ENCODE measurements around the gene BRWD1. TPM values are rescaled to one million over a fixed set of nuclear protein-coding genes. Genes with fewer than 3 reads are reported as not detected.

Gene BRWD1
- total and polyA plus RNA-seq, 2 experiments from 2014 or later: 35.2 to 75.5 TPM

DNA sequence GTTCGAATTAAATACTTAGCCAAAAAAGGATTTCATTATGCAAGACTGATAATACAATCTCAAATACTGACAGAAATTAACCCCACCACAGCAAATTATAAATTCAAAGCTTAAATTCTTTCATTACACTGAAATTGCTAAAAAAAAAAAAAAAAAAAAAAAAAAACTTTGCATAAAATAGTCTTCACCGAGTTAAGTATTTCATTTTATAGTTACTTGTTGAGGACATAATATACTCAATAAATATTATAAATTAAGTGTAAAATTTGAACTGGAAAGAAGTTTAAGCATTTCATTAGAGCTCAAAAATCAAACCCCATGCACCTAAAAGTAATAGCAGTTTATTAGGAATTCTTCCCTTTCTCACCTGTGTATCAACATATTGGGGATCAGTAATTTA is 128.3 kb downstream of the BRWD1 start:
- H3K4me3 Mint-ChIP-seq: peak overlapping the region; percentile 97
- peak overlapping the region; percentile 80 for H3K4me2 ChIP-seq
- H3K27me3 ChIP-seq (ENCODE audit: insufficient read depth): no peaks in the 10 kb centered on the region
- no peaks in the 10 kb centered on the region for H3K36me3 ChIP-seq (ENCODE audit: insufficient read depth)
- no peak overlapping the region for H2AFZ ChIP-seq
- peaks cover 24% of the 10 kb centered on the region for H3K79me2 ChIP-seq (replicated peaks; ENCODE audit: insufficient read depth)
- no peak for DNase-seq (ENCODE audit: low spot score)
- no peak for ATAC-seq
- H3K27me3 Mint-ChIP-seq (ENCODE audit: insufficient read depth, low read depth, poor library complexity): peaks cover 8% of the 10 kb centered on the region
- H3K27ac ChIP-seq (ENCODE audit: low read depth): no peak overlapping the region
- H3K36me3 Mint-ChIP-seq (ENCODE audit: low read depth): peaks cover 10% of the 10 kb centered on the region
- H4K20me1 ChIP-seq (replicated peaks; ENCODE audit: insufficient read depth): peaks cover 8% of the 10 kb centered on the region
- no peak overlapping the region for H3K4me3 ChIP-seq
- no peak overlapping the region for H3K27ac Mint-ChIP-seq
- TF ChIP-seq ZNF114 (CRISPR knock-in tag; IDR thresholded peaks at IDR 0.05) (no peak), ZNF331 (CRISPR knock-in tag; IDR thresholded peaks at IDR 0.05; ENCODE audit: low read depth) (no peak), JUNB (IDR thresholded peaks at IDR 0.05; ENCODE audit: unreplicated experiment) (no peak), EZH2 (IDR thresholded peaks at IDR 0.05; ENCODE audit: low read depth, unreplicated experiment) (no peak), STAT1 (IDR thresholded peaks at IDR 0.05; ENCODE audit: unreplicated experiment) (no peak), CREB1 (CRISPR knock-in tag; IDR thresholded peaks at IDR 0.05; ENCODE audit: low read depth) (no peak), EZH2phosphoT487 (IDR thresholded peaks at IDR 0.05; ENCODE audit: unreplicated experiment) (no peak)
- TF ChIP-seq, protein P1, sequence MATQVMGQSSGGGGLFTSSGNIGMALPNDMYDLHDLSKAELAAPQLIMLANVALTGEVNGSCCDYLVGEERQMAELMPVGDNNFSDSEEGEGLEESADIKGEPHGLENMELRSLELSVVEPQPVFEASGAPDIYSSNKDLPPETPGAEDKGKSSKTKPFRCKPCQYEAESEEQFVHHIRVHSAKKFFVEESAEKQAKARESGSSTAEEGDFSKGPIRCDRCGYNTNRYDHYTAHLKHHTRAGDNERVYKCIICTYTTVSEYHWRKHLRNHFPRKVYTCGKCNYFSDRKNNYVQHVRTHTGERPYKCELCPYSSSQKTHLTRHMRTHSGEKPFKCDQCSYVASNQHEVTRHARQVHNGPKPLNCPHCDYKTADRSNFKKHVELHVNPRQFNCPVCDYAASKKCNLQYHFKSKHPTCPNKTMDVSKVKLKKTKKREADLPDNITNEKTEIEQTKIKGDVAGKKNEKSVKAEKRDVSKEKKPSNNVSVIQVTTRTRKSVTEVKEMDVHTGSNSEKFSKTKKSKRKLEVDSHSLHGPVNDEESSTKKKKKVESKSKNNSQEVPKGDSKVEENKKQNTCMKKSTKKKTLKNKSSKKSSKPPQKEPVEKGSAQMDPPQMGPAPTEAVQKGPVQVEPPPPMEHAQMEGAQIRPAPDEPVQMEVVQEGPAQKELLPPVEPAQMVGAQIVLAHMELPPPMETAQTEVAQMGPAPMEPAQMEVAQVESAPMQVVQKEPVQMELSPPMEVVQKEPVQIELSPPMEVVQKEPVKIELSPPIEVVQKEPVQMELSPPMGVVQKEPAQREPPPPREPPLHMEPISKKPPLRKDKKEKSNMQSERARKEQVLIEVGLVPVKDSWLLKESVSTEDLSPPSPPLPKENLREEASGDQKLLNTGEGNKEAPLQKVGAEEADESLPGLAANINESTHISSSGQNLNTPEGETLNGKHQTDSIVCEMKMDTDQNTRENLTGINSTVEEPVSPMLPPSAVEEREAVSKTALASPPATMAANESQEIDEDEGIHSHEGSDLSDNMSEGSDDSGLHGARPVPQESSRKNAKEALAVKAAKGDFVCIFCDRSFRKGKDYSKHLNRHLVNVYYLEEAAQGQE (IDR thresholded peaks at IDR 0.05; ENCODE audit: unreplicated experiment): no peak
- TF ChIP-seq, protein P2, sequence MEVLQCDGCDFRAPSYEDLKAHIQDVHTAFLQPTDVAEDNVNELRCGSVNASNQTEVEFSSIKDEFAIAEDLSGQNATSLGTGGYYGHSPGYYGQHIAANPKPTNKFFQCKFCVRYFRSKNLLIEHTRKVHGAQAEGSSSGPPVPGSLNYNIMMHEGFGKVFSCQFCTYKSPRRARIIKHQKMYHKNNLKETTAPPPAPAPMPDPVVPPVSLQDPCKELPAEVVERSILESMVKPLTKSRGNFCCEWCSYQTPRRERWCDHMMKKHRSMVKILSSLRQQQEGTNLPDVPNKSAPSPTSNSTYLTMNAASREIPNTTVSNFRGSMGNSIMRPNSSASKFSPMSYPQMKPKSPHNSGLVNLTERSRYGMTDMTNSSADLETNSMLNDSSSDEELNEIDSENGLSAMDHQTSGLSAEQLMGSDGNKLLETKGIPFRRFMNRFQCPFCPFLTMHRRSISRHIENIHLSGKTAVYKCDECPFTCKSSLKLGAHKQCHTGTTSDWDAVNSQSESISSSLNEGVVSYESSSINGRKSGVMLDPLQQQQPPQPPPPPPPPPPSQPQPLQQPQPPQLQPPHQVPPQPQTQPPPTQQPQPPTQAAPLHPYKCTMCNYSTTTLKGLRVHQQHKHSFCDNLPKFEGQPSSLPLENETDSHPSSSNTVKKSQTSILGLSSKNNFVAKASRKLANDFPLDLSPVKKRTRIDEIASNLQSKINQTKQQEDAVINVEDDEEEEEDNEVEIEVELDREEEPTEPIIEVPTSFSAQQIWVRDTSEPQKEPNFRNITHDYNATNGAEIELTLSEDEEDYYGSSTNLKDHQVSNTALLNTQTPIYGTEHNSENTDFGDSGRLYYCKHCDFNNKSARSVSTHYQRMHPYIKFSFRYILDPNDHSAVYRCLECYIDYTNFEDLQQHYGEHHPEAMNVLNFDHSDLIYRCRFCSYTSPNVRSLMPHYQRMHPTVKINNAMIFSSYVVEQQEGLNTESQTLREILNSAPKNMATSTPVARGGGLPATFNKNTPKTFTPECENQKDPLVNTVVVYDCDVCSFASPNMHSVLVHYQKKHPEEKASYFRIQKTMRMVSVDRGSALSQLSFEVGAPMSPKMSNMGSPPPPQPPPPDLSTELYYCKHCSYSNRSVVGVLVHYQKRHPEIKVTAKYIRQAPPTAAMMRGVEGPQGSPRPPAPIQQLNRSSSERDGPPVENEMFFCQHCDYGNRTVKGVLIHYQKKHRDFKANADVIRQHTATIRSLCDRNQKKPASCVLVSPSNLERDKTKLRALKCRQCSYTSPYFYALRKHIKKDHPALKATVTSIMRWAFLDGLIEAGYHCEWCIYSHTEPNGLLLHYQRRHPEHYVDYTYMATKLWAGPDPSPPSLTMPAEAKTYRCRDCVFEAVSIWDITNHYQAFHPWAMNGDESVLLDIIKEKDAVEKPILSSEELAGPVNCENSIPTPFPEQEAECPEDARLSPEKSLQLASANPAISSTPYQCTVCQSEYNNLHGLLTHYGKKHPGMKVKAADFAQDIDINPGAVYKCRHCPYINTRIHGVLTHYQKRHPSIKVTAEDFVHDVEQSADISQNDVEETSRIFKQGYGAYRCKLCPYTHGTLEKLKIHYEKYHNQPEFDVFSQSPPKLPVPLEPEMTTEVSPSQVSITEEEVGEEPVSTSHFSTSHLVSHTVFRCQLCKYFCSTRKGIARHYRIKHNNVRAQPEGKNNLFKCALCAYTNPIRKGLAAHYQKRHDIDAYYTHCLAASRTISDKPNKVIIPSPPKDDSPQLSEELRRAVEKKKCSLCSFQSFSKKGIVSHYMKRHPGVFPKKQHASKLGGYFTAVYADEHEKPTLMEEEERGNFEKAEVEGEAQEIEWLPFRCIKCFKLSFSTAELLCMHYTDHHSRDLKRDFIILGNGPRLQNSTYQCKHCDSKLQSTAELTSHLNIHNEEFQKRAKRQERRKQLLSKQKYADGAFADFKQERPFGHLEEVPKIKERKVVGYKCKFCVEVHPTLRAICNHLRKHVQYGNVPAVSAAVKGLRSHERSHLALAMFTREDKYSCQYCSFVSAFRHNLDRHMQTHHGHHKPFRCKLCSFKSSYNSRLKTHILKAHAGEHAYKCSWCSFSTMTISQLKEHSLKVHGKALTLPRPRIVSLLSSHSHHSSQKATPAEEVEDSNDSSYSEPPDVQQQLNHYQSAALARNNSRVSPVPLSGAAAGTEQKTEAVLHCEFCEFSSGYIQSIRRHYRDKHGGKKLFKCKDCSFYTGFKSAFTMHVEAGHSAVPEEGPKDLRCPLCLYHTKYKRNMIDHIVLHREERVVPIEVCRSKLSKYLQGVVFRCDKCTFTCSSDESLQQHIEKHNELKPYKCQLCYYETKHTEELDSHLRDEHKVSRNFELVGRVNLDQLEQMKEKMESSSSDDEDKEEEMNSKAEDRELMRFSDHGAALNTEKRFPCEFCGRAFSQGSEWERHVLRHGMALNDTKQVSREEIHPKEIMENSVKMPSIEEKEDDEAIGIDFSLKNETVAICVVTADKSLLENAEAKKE (CRISPR knock-in tag; IDR thresholded peaks at IDR 0.05): no peak
- H3K9me2 ChIP-seq (ENCODE audit: insufficient read depth): no peaks in the 10 kb centered on the region
- no peaks in the 10 kb centered on the region; the same call in 1 of the 2 replicates for H3F3A ChIP-seq (replicated peaks; ENCODE audit: low read depth)
- H3K4me1 ChIP-seq (ENCODE audit: insufficient read depth): peaks cover 17% of the 10 kb centered on the region; the same call in 1 of the 2 replicates
- no peaks in the 10 kb centered on the region for H3K9me3 Mint-ChIP-seq
- H3K4me1 Mint-ChIP-seq: peaks cover 38% of the 10 kb centered on the region

Data from GM23338 (cell line).